SK-N-SH (cell line): ENCODE data around the gene OSTF1. TPM values are rescaled to one million over a fixed set of nuclear protein-coding genes. Genes with fewer than 3 reads are reported as not detected.

Experiments
- CTCF ChIA-PET: fragments of 300-600, 350-600 bp; formaldehyde crosslinking; extraction: SDS; loops from one replicate; lab custom pipeline; 2021; lab: Yijun Ruan, JAX
- POLR2A ChIA-PET: fragments of 350-600 bp; sonication (Branson Sonifier 250); formaldehyde crosslinking; extraction: SDS; loops from one replicate; lab custom pipeline; 2020; ENCODE audit warnings: antibody characterized with exemption, inconsistent platforms; lab: Yijun Ruan, JAX
- DNase-seq: peaks from one replicate; pipeline ENCODE4 v3.0.0; 2012
- H2AFZ ChIP-seq: fragments of 200-600 bp; sonication (generic); 2 replicates; pipeline ENCODE4 v1.8.1; 2016; ENCODE audit warnings: antibody characterized with exemption, mild to moderate bottlenecking, low read depth
- H3F3A ChIP-seq: fragments of 200-600 bp; sonication (generic); replicated peaks from 2 replicates; pipeline ENCODE3; 2016; ENCODE audit warnings: antibody characterized with exemption, mild to moderate bottlenecking; ENCODE audit not compliant: insufficient read depth
- H3K27ac ChIP-seq, 2 experiments: fragments of 200-500 bp in 1 of 2; fragments of 200-600 bp in 1 of 2; sonication (Bioruptor generic) in 1 of 2; sonication (generic), shearing (Covaris generic) in 1 of 2; 2 replicates each; pipeline versions ENCODE4 v1.5.1 to v1.6.1; 2014 to 2016; ENCODE audit warnings: low read depth in 2 of 2, inconsistent platforms in 1 of 2, low read length in 1 of 2, mild to moderate bottlenecking in 1 of 2, mixed read lengths in 1 of 2
- H3K27me3 ChIP-seq: fragments of 200-600 bp; sonication (generic), shearing (Covaris generic); 2 replicates; pipeline ENCODE4 v1.6.1; 2016; ENCODE audit warnings: mixed run types; ENCODE audit not compliant: insufficient read depth
- H3K36me3 ChIP-seq, 2 experiments: fragments of 200-500 bp in 1 of 2; fragments of 200-600 bp in 1 of 2; sonication (Bioruptor generic) in 1 of 2; sonication (generic) in 1 of 2; replicated peaks in 1 of 2; 2 replicates each; pipeline versions ENCODE3 to v1.5.1; 2014 to 2016; ENCODE audit warnings: low read length in 1 of 2, mild to moderate bottlenecking in 1 of 2; ENCODE audit not compliant: insufficient read depth in 2 of 2, control insufficient read depth in 1 of 2
- H3K4me1 ChIP-seq, 2 experiments: fragments of 200-500 bp in 1 of 2; fragments of 200-600 bp in 1 of 2; sonication (Bioruptor generic) in 1 of 2; sonication (generic), shearing (Covaris generic) in 1 of 2; 2 replicates each; pipeline versions ENCODE4 v1.5.1 to v1.6.1; 2014 to 2016; ENCODE audit warnings: low read depth in 1 of 2, low read length in 1 of 2, mixed run types in 1 of 2; ENCODE audit not compliant: insufficient read depth in 2 of 2, control insufficient read depth in 1 of 2
- H3K4me2 ChIP-seq: fragments of 200-600 bp; sonication (generic), shearing (Covaris generic); 2 replicates; pipeline ENCODE4 v1.6.1; 2017; ENCODE audit warnings: mixed run types
- H3K4me3 ChIP-seq, 2 experiments: fragments of 200-500 bp in 1 of 2; fragments of 200-600 bp in 1 of 2; sonication (Bioruptor generic) in 1 of 2; sonication (generic), shearing (Covaris generic) in 1 of 2; 2 replicates each; pipeline versions ENCODE4 v1.5.1 to v1.8.1; 2014 to 2016; ENCODE audit warnings: low read depth in 2 of 2, inconsistent platforms in 1 of 2, low read length in 1 of 2, mild to moderate bottlenecking in 1 of 2, mixed read lengths in 1 of 2, moderate library complexity in 1 of 2
- H3K79me2 ChIP-seq: fragments of 200-600 bp; sonication (generic); 2 replicates; pipeline ENCODE4 v1.8.1; 2017; ENCODE audit warnings: mild to moderate bottlenecking; ENCODE audit not compliant: insufficient read depth
- H3K9ac ChIP-seq: fragments of 200-600 bp; sonication (generic); 2 replicates; pipeline ENCODE4 v1.6.1; 2017; ENCODE audit warnings: mixed run types
- H3K9me2 ChIP-seq: fragments of 200-600 bp; sonication (generic); 2 replicates; pipeline ENCODE4 v1.6.1; 2017; ENCODE audit warnings: mixed run types
- H3K9me3 ChIP-seq: fragments of 200-600 bp; sonication (generic); 2 replicates; pipeline ENCODE4 v1.6.1; 2017; ENCODE audit warnings: mixed run types, mild to moderate bottlenecking, moderate library complexity
- H4K20me1 ChIP-seq: fragments of 200-600 bp; sonication (generic); 2 replicates; pipeline ENCODE4 v1.6.1; 2017; ENCODE audit warnings: mild to moderate bottlenecking, mixed run types; ENCODE audit not compliant: insufficient read depth
- EP300 ChIP-seq, 2 experiments: IDR thresholded peaks; 2 replicates each; pipeline versions ENCODE4 v1.4.0 to v1.6.1; 2012; ENCODE audit warnings: borderline replicate concordance in 1 of 2, low read depth in 1 of 2, low read length in 1 of 2
- EZH2phosphoT487 ChIP-seq: fragments of 200-600 bp; sonication (generic); IDR thresholded peaks from 2 replicates; pipeline ENCODE4 v1.6.1; 2017; ENCODE audit warnings: low read depth, mixed run types, mild to moderate bottlenecking, antibody characterized with exemption, moderate library complexity, borderline replicate concordance
- FOSL2 ChIP-seq: IDR thresholded peaks from 2 replicates; pipeline ENCODE4 v1.4.0; 2012; ENCODE audit warnings: low read depth, mild to moderate bottlenecking, moderate library complexity, borderline replicate concordance
- FOXM1 ChIP-seq: IDR thresholded peaks from 2 replicates; pipeline ENCODE4 v1.4.0; 2012; ENCODE audit warnings: low read depth, mild to moderate bottlenecking
- GATA2 ChIP-seq: sonication (generic); formaldehyde crosslinking; IDR thresholded peaks from 2 replicates; pipeline ENCODE4 v1.5.0; 2020; ENCODE audit warnings: mild to moderate bottlenecking, missing genetic modification reagents
- JUND ChIP-seq: IDR thresholded peaks from 2 replicates; pipeline ENCODE4 v1.4.0; 2012
- MXI1 ChIP-seq: IDR thresholded peaks from 2 replicates; pipeline ENCODE4 v1.6.1; 2012; ENCODE audit warnings: mild to moderate bottlenecking, low read depth, low read length, improper control_type of control experiment
- NFIC ChIP-seq: IDR thresholded peaks from 2 replicates; pipeline ENCODE4 v1.4.0; 2012; ENCODE audit warnings: borderline replicate concordance
- NRF1 ChIP-seq: IDR thresholded peaks from 2 replicates; pipeline ENCODE4 v1.6.1; 2012; ENCODE audit warnings: low read depth, mild to moderate bottlenecking, low read length
- POLR2AphosphoS5 ChIP-seq: IDR thresholded peaks from 2 replicates; pipeline ENCODE4 v1.6.1; 2012; ENCODE audit warnings: low read depth, low read length
- RCOR1 ChIP-seq: fragments of 150-350 bp; IDR thresholded peaks from 2 replicates; pipeline ENCODE4 v1.6.1; 2017; ENCODE audit warnings: antibody characterized with exemption, low read length
- RFX5 ChIP-seq: IDR thresholded peaks from 2 replicates; pipeline ENCODE4 v1.6.1; 2012; ENCODE audit warnings: mild to moderate bottlenecking, improper control_type of control experiment, low read length
- RXRA ChIP-seq: IDR thresholded peaks from 2 replicates; pipeline ENCODE4 v1.4.0; 2012; ENCODE audit warnings: low read depth, mild to moderate bottlenecking, borderline replicate concordance
- SIN3A ChIP-seq: IDR thresholded peaks from 2 replicates; pipeline ENCODE4 v1.6.1; 2012; ENCODE audit warnings: low read depth, mild to moderate bottlenecking, low read length, moderate library complexity, borderline replicate concordance
- SMC3 ChIP-seq: IDR thresholded peaks from 2 replicates; pipeline ENCODE4 v1.6.1; 2012; ENCODE audit warnings: low read depth, low read length, improper control_type of control experiment
- TCF12 ChIP-seq: IDR thresholded peaks from 2 replicates; pipeline ENCODE4 v1.4.0; 2012
- WGBS: methylation state at CpG from one replicate; pipeline ENCODE4 v1.1.6; 2017; ENCODE audit warnings: low lambda C conversion rate; 5-methylcytosine and 5-hydroxymethylcytosine counted together
- polyA plus RNA-seq, 3 experiments: library from polyadenylated mRNA; depleted of rRNA; stranded (reverse); fragments of >200 nt; gene quantifications; 2 replicates each; pipeline ENCODE4 v1.2.3, GENCODE V29; 2012
- TF ChIP-seq, protein P1 (sequence below): IDR thresholded peaks from 2 replicates; pipeline ENCODE4; 2012
- TF ChIP-seq, protein P2 (sequence below): IDR thresholded peaks from 2 replicates; pipeline ENCODE4 v1.6.1; 2012; ENCODE audit warnings: mild to moderate bottlenecking, low read depth, low read length, moderate library complexity
- TF ChIP-seq, protein P3 (sequence below): IDR thresholded peaks from 2 replicates; pipeline ENCODE4 v1.4.0; 2012; ENCODE audit warnings: low read depth, borderline replicate concordance

The OSTF1 gene
- polyA plus RNA-seq, 1 of the 3 experiments (the other 2 are of a cell fraction), result 9.5 TPM

DNA sequence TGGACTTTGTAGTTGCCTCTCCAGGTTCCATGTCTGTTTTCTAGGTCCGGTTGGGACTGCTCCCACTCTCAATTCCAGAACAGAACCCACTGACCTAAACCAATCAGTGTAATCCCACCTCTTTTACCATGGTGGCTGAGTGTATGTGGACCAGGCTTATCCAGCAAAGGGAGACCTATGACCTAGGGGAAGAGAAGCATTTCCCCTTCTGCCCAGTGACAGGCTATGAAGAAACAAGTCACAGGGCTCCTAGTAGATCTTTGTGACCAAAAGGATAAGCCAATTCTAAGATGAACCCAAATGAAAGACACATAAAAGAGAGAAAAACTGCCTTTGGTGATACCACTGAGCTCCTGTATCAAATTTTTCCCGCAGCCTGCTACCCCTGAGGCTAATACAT lies 6.7 kb upstream of the OSTF1 start:
- POLR2A ChIA-PET, result no interaction called here
- CTCF ChIA-PET, result interaction anchor here (5.1 kb wide), 1 partner anchor 308 kb away, joined by 27 read pairs; no protein-coding TSS in a partner anchor
- Histone ChIP-seq H3K9me2 (no peaks in the 10 kb centered on the region), H3K4me2 (no peak overlapping the region), H4K20me1 (no peaks in the 10 kb centered on the region), H3F3A (no peaks in the 10 kb centered on the region), H3K4me3 (no peak overlapping the region), H2AFZ (no peak overlapping the region), H3K79me2 (no peaks in the 10 kb centered on the region), H3K27ac (no peak overlapping the region), H3K27me3 (no peaks in the 10 kb centered on the region), H3K9me3 (no peaks in the 10 kb centered on the region), H3K9ac (no peak overlapping the region), H3K4me1 (no peaks in the 10 kb centered on the region; a peak in 1 of 4 replicates), H3K36me3 (no peaks in the 10 kb centered on the region)
- 2% methylated on average over 2 of the region's 2 CpGs for WGBS
- DNase-seq, result no peak
- TF ChIP-seq MXI1 (no peak), SIN3A (no peak), SMC3 (no peak), NFIC (no peak), JUND (no peak), POLR2AphosphoS5 (no peak), RFX5 (no peak), EZH2phosphoT487 (no peak), FOXM1 (no peak), RCOR1 (no peak), TCF12 (no peak), FOSL2 (no peak), GATA2 (CRISPR knock-in tag) (no peak), RXRA (no peak), NRF1 (no peak), EP300 (IDR thresholded peaks at IDR 0.05; ENCODE audit: borderline replicate concordance in 1 of 2, low read depth in 1 of 2, low read length in 1 of 2) (no peak)
- TF ChIP-seq, protein P1, sequence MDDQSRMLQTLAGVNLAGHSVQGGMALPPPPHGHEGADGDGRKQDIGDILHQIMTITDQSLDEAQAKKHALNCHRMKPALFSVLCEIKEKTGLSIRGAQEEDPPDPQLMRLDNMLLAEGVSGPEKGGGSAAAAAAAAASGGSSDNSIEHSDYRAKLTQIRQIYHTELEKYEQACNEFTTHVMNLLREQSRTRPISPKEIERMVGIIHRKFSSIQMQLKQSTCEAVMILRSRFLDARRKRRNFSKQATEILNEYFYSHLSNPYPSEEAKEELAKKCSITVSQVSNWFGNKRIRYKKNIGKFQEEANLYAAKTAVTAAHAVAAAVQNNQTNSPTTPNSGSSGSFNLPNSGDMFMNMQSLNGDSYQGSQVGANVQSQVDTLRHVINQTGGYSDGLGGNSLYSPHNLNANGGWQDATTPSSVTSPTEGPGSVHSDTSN, result no peak
- TF ChIP-seq, protein P2, sequence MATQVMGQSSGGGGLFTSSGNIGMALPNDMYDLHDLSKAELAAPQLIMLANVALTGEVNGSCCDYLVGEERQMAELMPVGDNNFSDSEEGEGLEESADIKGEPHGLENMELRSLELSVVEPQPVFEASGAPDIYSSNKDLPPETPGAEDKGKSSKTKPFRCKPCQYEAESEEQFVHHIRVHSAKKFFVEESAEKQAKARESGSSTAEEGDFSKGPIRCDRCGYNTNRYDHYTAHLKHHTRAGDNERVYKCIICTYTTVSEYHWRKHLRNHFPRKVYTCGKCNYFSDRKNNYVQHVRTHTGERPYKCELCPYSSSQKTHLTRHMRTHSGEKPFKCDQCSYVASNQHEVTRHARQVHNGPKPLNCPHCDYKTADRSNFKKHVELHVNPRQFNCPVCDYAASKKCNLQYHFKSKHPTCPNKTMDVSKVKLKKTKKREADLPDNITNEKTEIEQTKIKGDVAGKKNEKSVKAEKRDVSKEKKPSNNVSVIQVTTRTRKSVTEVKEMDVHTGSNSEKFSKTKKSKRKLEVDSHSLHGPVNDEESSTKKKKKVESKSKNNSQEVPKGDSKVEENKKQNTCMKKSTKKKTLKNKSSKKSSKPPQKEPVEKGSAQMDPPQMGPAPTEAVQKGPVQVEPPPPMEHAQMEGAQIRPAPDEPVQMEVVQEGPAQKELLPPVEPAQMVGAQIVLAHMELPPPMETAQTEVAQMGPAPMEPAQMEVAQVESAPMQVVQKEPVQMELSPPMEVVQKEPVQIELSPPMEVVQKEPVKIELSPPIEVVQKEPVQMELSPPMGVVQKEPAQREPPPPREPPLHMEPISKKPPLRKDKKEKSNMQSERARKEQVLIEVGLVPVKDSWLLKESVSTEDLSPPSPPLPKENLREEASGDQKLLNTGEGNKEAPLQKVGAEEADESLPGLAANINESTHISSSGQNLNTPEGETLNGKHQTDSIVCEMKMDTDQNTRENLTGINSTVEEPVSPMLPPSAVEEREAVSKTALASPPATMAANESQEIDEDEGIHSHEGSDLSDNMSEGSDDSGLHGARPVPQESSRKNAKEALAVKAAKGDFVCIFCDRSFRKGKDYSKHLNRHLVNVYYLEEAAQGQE, result no peak
- TF ChIP-seq, protein P3, sequence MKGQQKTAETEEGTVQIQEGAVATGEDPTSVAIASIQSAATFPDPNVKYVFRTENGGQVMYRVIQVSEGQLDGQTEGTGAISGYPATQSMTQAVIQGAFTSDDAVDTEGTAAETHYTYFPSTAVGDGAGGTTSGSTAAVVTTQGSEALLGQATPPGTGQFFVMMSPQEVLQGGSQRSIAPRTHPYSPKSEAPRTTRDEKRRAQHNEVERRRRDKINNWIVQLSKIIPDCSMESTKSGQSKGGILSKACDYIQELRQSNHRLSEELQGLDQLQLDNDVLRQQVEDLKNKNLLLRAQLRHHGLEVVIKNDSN, result no peak
